HepG2 (cell line): Measurements from ENCODE around the gene NLRP2B. TPM values are rescaled to one million over a fixed set of nuclear protein-coding genes. Genes with fewer than 3 reads are reported as not detected.

Experiments used
- ATAC-seq: fragments of 200-7000 bp; cut with Tn5 transposase; 3 replicates; pipeline ENCODE4 v1.9.1; 2020; ENCODE audit warnings: mild to moderate bottlenecking, moderate library complexity
- BruUV-seq: library from RNA; stranded (reverse); fragments of 400-500 nt; replicated peaks from 2 replicates; lab custom pipeline; 2021; lab: Mats Ljungman, UMichigan
- CTCF ChIA-PET: fragments of 300-600 bp; formaldehyde crosslinking; extraction: SDS; loops from one replicate; lab custom pipeline; 2021; ENCODE audit warnings: low total read pairs, inconsistent platforms, low intra/inter-chr PET ratio; lab: Yijun Ruan, JAX
- POLR2A ChIA-PET: fragments of 350-600 bp; sonication (Branson Sonifier 250); formaldehyde crosslinking; loops from one replicate; lab custom pipeline; 2020; ENCODE audit warnings: antibody characterized with exemption, inconsistent platforms; lab: Yijun Ruan, JAX
- DNase-seq: peaks from one replicate; pipeline ENCODE4 v3.0.0-alpha.2; 2015; ENCODE audit warnings: low spot score
- FAIRE-seq: peaks from 3 replicates; lab custom pipeline; 2011; peaks lifted over from hg19 to GRCh38; lab: Jason Lieb, UNC
- H2AFZ ChIP-seq: one replicate; pipeline ENCODE4 v1.6.1; 2011; ENCODE audit warnings: low read length, inconsistent platforms
- H3K27ac ChIP-seq: fragments of 300-600 bp; 3 replicates; pipeline ENCODE4 v1.8.0; 2011; ENCODE audit warnings: mixed run types, mild to moderate bottlenecking, mixed read lengths, low read length, inconsistent platforms; ENCODE audit not compliant: insufficient read depth; ENCODE audit errors: extremely low read length
- H3K27me3 ChIP-seq, 2 experiments: fragments of 200-600 bp in 1 of 2; 2 replicates in 1 of 2; 3 replicates in 1 of 2; pipeline versions ENCODE4 v1.6.0 to v1.8.0; 2011; ENCODE audit warnings: low read length in 2 of 2, mild to moderate bottlenecking in 2 of 2, moderate library complexity in 2 of 2, inconsistent platforms in 1 of 2; ENCODE audit not compliant: insufficient read depth in 2 of 2, control insufficient read depth in 1 of 2
- H3K36me3 ChIP-seq, 2 experiments: fragments of 200-600 bp in 1 of 2; replicated peaks in 1 of 2; 2 replicates in 1 of 2; 3 replicates in 1 of 2; pipeline versions ENCODE4 v1.5.1 to v1.8.0; 2011; ENCODE audit warnings: low read length in 2 of 2, inconsistent platforms in 1 of 2; ENCODE audit not compliant: insufficient read depth in 2 of 2, control insufficient read depth in 1 of 2
- H3K4me1 ChIP-seq: 2 replicates; pipeline ENCODE4 v1.5.1; 2012; ENCODE audit warnings: low read length, inconsistent platforms; ENCODE audit not compliant: insufficient read depth
- H3K4me2 ChIP-seq: 2 replicates; pipeline ENCODE4 v1.6.0; 2011; ENCODE audit warnings: low read depth, low read length, inconsistent platforms
- H3K4me3 ChIP-seq, 3 experiments: fragments of 200-600 bp in 1 of 3; sonication (generic), shearing (Covaris generic) in 1 of 3; replicated peaks in 1 of 3; 2 replicates each; pipeline ENCODE4 v1.5.1; 2011 to 2016; ENCODE audit warnings: low read length in 3 of 3, inconsistent platforms in 2 of 3, low read depth in 2 of 3, mild to moderate bottlenecking in 2 of 3, control low read depth in 1 of 3, mixed read lengths in 1 of 3; ENCODE audit not compliant: insufficient read depth in 1 of 3
- H3K79me2 ChIP-seq: one replicate; pipeline ENCODE4 v1.6.1; 2011; ENCODE audit warnings: low read length, inconsistent platforms; ENCODE audit not compliant: insufficient read depth
- H3K9ac ChIP-seq: 2 replicates; pipeline ENCODE4 v1.6.0; 2011; ENCODE audit warnings: mild to moderate bottlenecking, low read depth, low read length, inconsistent platforms; ENCODE audit not compliant: insufficient read depth
- H3K9me3 ChIP-seq: 2 replicates; pipeline ENCODE4 v1.5.1; 2012; ENCODE audit warnings: mild to moderate bottlenecking, low read length
- H4K20me1 ChIP-seq: 2 replicates; pipeline ENCODE4 v1.6.0; 2011; ENCODE audit warnings: inconsistent platforms, mild to moderate bottlenecking, low read length, moderate library complexity; ENCODE audit not compliant: insufficient read depth
- CEBPZ ChIP-seq: IDR thresholded peaks from 2 replicates; pipeline ENCODE4 v1.6.1; 2012; ENCODE audit warnings: low read length, improper control_type of control experiment
- DNMT3B ChIP-seq: conservative IDR thresholded peaks from 2 replicates; pipeline ENCODE4 v1.6.1; 2016; ENCODE audit warnings: missing biosample characterization, control low read depth
- GABPA ChIP-seq, 2 experiments: IDR thresholded peaks; 2 replicates each; pipeline ENCODE4 v1.6.1; 2011 to 2016; ENCODE audit warnings: low read depth in 2 of 2, low read length in 1 of 2, missing biosample characterization in 1 of 2, missing genetic modification characterization in 1 of 2
- PCBP1 ChIP-seq: fragments of 200-400 bp; formaldehyde crosslinking; IDR thresholded peaks from 2 replicates; pipeline ENCODE4 v1.6.1; 2017; ENCODE audit warnings: mild to moderate bottlenecking, low read depth, low read length, borderline replicate concordance
- PRDM10 ChIP-seq: sonication (generic); formaldehyde crosslinking; IDR thresholded peaks from 2 replicates; pipeline ENCODE4 v1.4.0; 2020; ENCODE audit warnings: low read depth, missing genetic modification reagents
- REST ChIP-seq, 2 experiments: IDR thresholded peaks; 2 replicates each; pipeline ENCODE4 v1.6.1; 2011 to 2012; ENCODE audit warnings: low read length in 2 of 2, borderline replicate concordance in 1 of 2, low read depth in 1 of 2, mild to moderate bottlenecking in 1 of 2, moderate library complexity in 1 of 2
- WGBS: methylation state at CpG from one replicate; pipeline ENCODE4 v1.1.6; 2017; ENCODE audit warnings: low lambda C conversion rate; 5-methylcytosine and 5-hydroxymethylcytosine counted together
- in situ Hi-C: cut with HindIII; loops from 2 replicates; pipeline ENCODE4 v1.10.0; 2017; ENCODE audit warnings: low pct_unique_long_range_greater_than_20kb; ENCODE audit not compliant: extremely low pct_ligation_motif_present
- intact Hi-C: fragments of 100-400 bp; cut with micrococcal nuclease; formaldehyde crosslinking; loops from one replicate; pipeline ENCODE4 v1.10.0; 2022; ENCODE audit not compliant: unreplicated experiment
- polyA plus RNA-seq, 8 experiments: library from polyadenylated mRNA; depleted of rRNA in 3 of 8; stranded (reverse) in 7 of 8; unstranded in 1 of 8; fragments of >200 nt; fragmentation: Illumina TruSeq in 4 of 8; extraction: Trizol in 4 of 8; gene quantifications; 2 replicates each; pipeline versions ENCODE4 v1.2.1 to v1.2.3, GENCODE V29; 2011 to 2016; ENCODE audit warnings: low read depth in 4 of 8, missing spikeins in 1 of 8, mixed read lengths in 1 of 8; ENCODE audit not compliant: insufficient read depth in 1 of 8
- total RNA-seq, 5 experiments: library from RNA; depleted of rRNA; stranded (reverse); fragments of >200 nt; fragmentation: Illumina TruSeq; extraction: Trizol; gene quantifications; 2 replicates each; pipeline ENCODE4 v1.2.3, GENCODE V29; 2016; ENCODE audit warnings: low read depth in 1 of 5

NLRP2B gene
- total and polyA plus RNA-seq, 2 of the 13 experiments (the other 11 are each of a cell fraction or from before 2014, with no cell fraction given), result not detected

- H3K79me2 ChIP-seq, result no peaks in the 10 kb centered on the region
- ChIA-PET POLR2A (no interaction called here), CTCF (no interaction called here)
- no peaks in the 10 kb centered on the region for H3K27me3 ChIP-seq
- no peaks in the 10 kb centered on the region for H3K9me3 ChIP-seq
- no peak overlapping the region for H3K27ac ChIP-seq
- no peaks in the 10 kb centered on the region for H4K20me1 ChIP-seq
- no peak overlapping the region for H3K4me3 ChIP-seq
- H3K4me1 ChIP-seq, result no peaks in the 10 kb centered on the region
- no TSS peak for BruUV-seq
- 0% methylated on average over 1 of the region's 1 CpG for WGBS
- no peak overlapping the region for H3K9ac ChIP-seq
- H3K36me3 ChIP-seq, result no peaks in the 10 kb centered on the region
- no peak for ATAC-seq
- peak in 1 of 2 experiments; percentile 70; a peak in 1 of 4 replicates for TF ChIP-seq REST (IDR thresholded peaks at IDR 0.05; ENCODE audit: borderline replicate concordance in 1 of 2, low read depth in 1 of 2, low read length in 2 of 2)
- TF ChIP-seq GABPA (IDR thresholded peaks at IDR 0.05; ENCODE audit: low read depth, low read length), result no peak
- no peak for TF ChIP-seq GABPA (CRISPR knock-in tag; IDR thresholded peaks at IDR 0.05; ENCODE audit: low read depth)
- in situ Hi-C loops (no loop called here), intact Hi-C loops (no loop called here)
- H2AFZ ChIP-seq, result no peak overlapping the region
- H3K4me2 ChIP-seq, result no peak overlapping the region
- DNase-seq, result no peak
- FAIRE-seq, result no peak
Observed at GRCh38 chrX:57669961-57670360, 10.1 kb downstream of the NLRP2B start.

GRCh38 chrX:57667010-57667409 lies 13.1 kb downstream of the NLRP2B start:
- Histone ChIP-seq H2AFZ (no peak overlapping the region), H3K27ac (no peak overlapping the region), H3K36me3 (no peaks in the 10 kb centered on the region), H3K9me3 (no peaks in the 10 kb centered on the region), H3K4me3 (no peak overlapping the region), H3K27me3 (no peaks in the 10 kb centered on the region), H3K4me2 (no peak overlapping the region), H3K9ac (no peak overlapping the region), H3K4me1 (no peaks in the 10 kb centered on the region), H3K79me2 (no peaks in the 10 kb centered on the region), H4K20me1 (no peaks in the 10 kb centered on the region)
- BruUV-seq, result no TSS peak
- CTCF ChIA-PET, result no interaction called here
- in situ Hi-C loops, result no loop called here
- 0% methylated on average over 1 of the region's 1 CpG for WGBS
- DNase-seq, result no peak
- POLR2A ChIA-PET, result no interaction called here
- no peak for FAIRE-seq
- no peak for ATAC-seq
- intact Hi-C loops, result no loop called here
- TF ChIP-seq DNMT3B (CRISPR knock-in tag) (no peak), PRDM10 (no peak), PCBP1 (no peak), CEBPZ (no peak)
